Activated B cell treated with CpG ODN at 0.5 μM for 24 hours (primary cell): ENCODE data around the gene MAP6. TPM values are rescaled to one million over a fixed set of nuclear protein-coding genes. Genes with fewer than 3 reads are reported as not detected.

Experiments
- ATAC-seq: fragments of 200-7000 bp; cut with Tn5 transposase; one replicate; pipeline ENCODE4 v1.10.0; 2021; ENCODE audit warnings: low read depth, mild to moderate bottlenecking, moderate library complexity
- CTCF ChIA-PET: fragments of 350-600 bp; sonication (Branson Sonifier 250); formaldehyde crosslinking; loops from one replicate; lab custom pipeline; 2021; ENCODE audit warnings: antibody characterized with exemption; lab: Charles Lee
- POLR2A ChIA-PET: fragments of 350-600 bp; sonication (Branson Sonifier 250); formaldehyde crosslinking; loops from one replicate; lab custom pipeline; 2021; ENCODE audit warnings: antibody characterized with exemption; lab: Charles Lee
- DNase-seq: peaks from one replicate; pipeline ENCODE4 v3.0.0; 2022
- H3K27ac Mint-ChIP-seq: one replicate; pipeline ENCODE4 v1.8.0; 2020; ENCODE audit warnings: mixed read lengths
- H3K27me3 Mint-ChIP-seq: one replicate; pipeline ENCODE4 v1.8.0; 2021; ENCODE audit warnings: mixed read lengths
- H3K36me3 Mint-ChIP-seq: one replicate; pipeline ENCODE4 v1.8.0; 2021; ENCODE audit warnings: low read depth, mixed read lengths
- H3K4me1 Mint-ChIP-seq: one replicate; pipeline ENCODE4 v1.8.0; 2021; ENCODE audit warnings: mixed read lengths
- H3K4me3 Mint-ChIP-seq: one replicate; pipeline ENCODE4 v1.8.0; 2020; ENCODE audit warnings: mild to moderate bottlenecking, mixed read lengths
- H3K9me3 Mint-ChIP-seq: one replicate; pipeline ENCODE4 v1.8.0; 2020; ENCODE audit warnings: mixed read lengths
- intact Hi-C: fragments of 100-400 bp; cut with micrococcal nuclease; formaldehyde crosslinking; loops from one replicate; pipeline ENCODE4 v1.15.1; 2024
- total RNA-seq: library from RNA; stranded (reverse); gene quantifications from 2 replicates; pipeline ENCODE4 v1.2.3, GENCODE V29; 2022
- TF ChIP-seq, protein P1 (sequence below): fragments of 200-600 bp; IDR thresholded peaks from one replicate; pipeline ENCODE4 v1.8.0; 2022; ENCODE audit warnings: antibody characterized with exemption, mild to moderate bottlenecking

MAP6 gene
- total RNA-seq, 1 donor from 2014 or later, result 0.40 TPM

DNA sequence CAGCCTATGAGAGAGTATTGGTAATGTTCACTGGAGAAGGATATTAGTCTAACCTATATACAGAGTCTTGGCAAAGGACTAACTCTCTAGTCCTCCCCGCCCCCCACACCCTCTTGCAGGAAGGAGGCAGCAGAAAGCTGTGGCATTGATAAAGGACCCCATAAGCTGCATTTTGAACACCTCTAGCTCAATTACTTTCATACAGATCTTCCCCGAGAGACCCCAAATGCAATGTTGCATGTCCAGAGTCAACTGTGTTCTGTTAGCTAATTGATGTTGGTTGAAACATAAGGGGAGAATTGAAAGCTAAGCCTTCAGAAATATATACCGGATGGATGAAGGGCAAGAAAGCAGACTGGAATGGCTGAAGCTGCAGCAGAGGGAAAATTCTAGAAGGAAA is 2.8 kb downstream of the MAP6 start:
- Mint-ChIP-seq H3K4me3 (no peak overlapping the region), H3K27ac (no peak overlapping the region), H3K9me3 (no peaks in the 10 kb centered on the region), H3K4me1 (peaks cover 15% of the 10 kb centered on the region), H3K27me3 (peaks cover 48% of the 10 kb centered on the region), H3K36me3 (no peaks in the 10 kb centered on the region)
- ChIA-PET POLR2A (no interaction called here), CTCF (interaction anchor here (0.7 kb wide), 1 partner anchor 57 kb away, joined by 4 read pairs; no protein-coding TSS in a partner anchor)
- TF ChIP-seq, protein P1, sequence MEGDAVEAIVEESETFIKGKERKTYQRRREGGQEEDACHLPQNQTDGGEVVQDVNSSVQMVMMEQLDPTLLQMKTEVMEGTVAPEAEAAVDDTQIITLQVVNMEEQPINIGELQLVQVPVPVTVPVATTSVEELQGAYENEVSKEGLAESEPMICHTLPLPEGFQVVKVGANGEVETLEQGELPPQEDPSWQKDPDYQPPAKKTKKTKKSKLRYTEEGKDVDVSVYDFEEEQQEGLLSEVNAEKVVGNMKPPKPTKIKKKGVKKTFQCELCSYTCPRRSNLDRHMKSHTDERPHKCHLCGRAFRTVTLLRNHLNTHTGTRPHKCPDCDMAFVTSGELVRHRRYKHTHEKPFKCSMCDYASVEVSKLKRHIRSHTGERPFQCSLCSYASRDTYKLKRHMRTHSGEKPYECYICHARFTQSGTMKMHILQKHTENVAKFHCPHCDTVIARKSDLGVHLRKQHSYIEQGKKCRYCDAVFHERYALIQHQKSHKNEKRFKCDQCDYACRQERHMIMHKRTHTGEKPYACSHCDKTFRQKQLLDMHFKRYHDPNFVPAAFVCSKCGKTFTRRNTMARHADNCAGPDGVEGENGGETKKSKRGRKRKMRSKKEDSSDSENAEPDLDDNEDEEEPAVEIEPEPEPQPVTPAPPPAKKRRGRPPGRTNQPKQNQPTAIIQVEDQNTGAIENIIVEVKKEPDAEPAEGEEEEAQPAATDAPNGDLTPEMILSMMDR, result no peak
- intact Hi-C loops, result loop anchor here (5.0 kb wide), 1 partner anchor 119 kb away; no protein-coding TSS in a partner anchor
- DNase-seq (no peak), ATAC-seq (no peak)

DNA sequence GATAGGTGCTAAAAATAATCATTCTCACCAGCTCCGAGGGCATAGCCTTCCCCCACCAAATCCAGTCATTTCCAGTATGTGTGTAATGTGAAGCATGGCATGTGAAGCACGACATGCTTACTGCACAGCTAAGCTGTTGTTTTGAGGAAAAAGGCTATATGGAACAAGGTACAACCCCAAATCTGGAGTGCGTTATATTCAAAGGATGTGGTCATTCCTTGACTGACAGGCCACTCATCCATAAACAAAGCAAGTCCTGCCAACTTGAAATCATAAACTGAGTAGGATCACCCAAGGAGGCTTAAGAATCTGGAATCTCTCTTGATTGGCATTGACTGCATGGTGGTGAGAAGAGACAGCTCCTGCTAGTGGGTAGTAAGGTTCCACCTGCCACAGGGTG is 3.7 kb downstream of the MAP6 start:
- H3K36me3 Mint-ChIP-seq, result no peaks in the 10 kb centered on the region
- H3K9me3 Mint-ChIP-seq, result no peaks in the 10 kb centered on the region
- H3K4me3 Mint-ChIP-seq, result no peak overlapping the region
- ChIA-PET CTCF (no interaction called here), POLR2A (no interaction called here)
- H3K27me3 Mint-ChIP-seq, result peaks cover 44% of the 10 kb centered on the region
- DNase-seq, result no peak
- TF ChIP-seq, protein P1, result no peak
- intact Hi-C loops, result loop anchor here (5.0 kb wide), 1 partner anchor 118 kb away; no protein-coding TSS in a partner anchor
- peaks cover 15% of the 10 kb centered on the region for H3K4me1 Mint-ChIP-seq
- no peak overlapping the region for H3K27ac Mint-ChIP-seq
- no peak for ATAC-seq

DNA sequence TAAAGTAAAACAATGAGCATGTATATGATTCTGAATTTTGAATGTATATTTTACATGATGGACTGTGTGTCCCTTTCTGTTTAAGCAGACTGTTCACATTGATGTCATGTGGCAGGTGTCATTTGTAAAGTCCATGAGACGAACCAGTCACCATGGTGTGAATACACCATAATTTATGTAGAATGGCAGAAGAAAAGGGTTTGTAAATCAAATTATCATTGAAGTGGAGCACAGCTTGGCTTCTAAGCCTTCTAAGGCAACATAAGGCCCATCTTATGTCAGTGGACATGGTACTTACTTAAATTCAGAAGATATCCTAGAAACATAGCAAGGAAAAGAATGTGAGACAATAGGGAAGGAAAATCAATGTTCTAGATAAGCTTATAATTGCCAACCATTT is 4.4 kb downstream of the MAP6 start:
- intact Hi-C loops, result no loop called here
- ChIA-PET CTCF (no interaction called here), POLR2A (no interaction called here)
- Mint-ChIP-seq H3K4me3 (no peak overlapping the region), H3K4me1 (peaks cover 15% of the 10 kb centered on the region), H3K36me3 (no peaks in the 10 kb centered on the region), H3K27ac (no peak overlapping the region), H3K9me3 (no peaks in the 10 kb centered on the region), H3K27me3 (peaks cover 41% of the 10 kb centered on the region)
- TF ChIP-seq, protein P1, result no peak
- ATAC-seq, result no peak
- DNase-seq, result no peak

DNA sequence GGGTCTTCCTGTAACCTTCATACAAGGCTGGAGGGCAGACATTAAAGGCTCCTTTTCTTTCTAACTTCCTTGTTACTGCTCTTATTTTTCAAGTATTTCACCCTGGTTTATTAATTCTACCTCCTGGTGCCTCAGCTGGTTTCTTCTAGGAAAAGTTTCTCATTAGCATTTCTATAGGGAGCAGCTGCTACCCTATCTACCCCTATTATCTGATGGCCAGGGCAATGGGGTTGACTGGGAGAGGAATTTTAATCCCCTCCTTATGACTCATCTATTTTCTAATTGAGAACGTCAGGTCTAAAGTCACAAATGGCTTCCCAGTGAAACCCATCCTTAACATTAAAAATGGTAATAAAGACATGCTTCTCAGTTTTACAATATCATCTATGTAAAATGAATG is 5.0 kb downstream of the MAP6 start:
- Mint-ChIP-seq H3K27me3 (peaks cover 40% of the 10 kb centered on the region), H3K27ac (no peak overlapping the region), H3K4me1 (peaks cover 10% of the 10 kb centered on the region), H3K36me3 (no peaks in the 10 kb centered on the region), H3K4me3 (no peak overlapping the region), H3K9me3 (no peaks in the 10 kb centered on the region)
- ChIA-PET POLR2A (no interaction called here), CTCF (no interaction called here)
- DNase-seq (no peak), ATAC-seq (no peak)
- intact Hi-C loops, result no loop called here
- TF ChIP-seq, protein P1, result no peak

DNA sequence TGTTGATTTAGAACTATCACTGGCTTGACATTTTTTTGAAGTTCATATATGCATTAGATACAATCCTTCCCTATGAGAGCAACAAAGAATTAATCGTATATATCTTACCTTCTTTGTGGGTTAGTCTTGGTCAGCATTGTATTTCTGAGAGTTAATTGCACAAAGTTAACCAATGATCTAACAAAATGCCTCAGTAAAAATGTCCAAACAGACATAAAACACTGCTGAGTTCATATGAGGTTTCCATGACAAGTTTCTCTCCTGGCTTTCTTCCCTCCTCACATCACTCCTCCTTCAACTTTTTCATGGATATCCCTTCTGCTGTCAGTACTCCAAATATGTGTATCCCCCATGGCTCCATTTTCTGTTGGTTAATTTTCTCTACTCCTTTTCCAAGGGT is 9.0 kb downstream of the MAP6 start:
- CTCF ChIA-PET, result no interaction called here
- ATAC-seq, result no peak
- intact Hi-C loops, result no loop called here
- Mint-ChIP-seq H3K27me3 (peaks cover 28% of the 10 kb centered on the region), H3K4me1 (no peaks in the 10 kb centered on the region), H3K27ac (no peak overlapping the region), H3K4me3 (no peak overlapping the region), H3K9me3 (no peaks in the 10 kb centered on the region), H3K36me3 (no peaks in the 10 kb centered on the region)
- no peak for DNase-seq
- TF ChIP-seq, protein P1, result no peak
- POLR2A ChIA-PET, result interaction anchor here (1.1 kb wide), 1 partner anchor 29 kb away, joined by 3 read pairs; no protein-coding TSS in a partner anchor
